Stimulated activated memory B cell treated with anti-CD40 and anti-IgM and Interleukin-4, amounts not matched to agents 10 μg/mL and 1 μg/mL and 100 μg/mL, for 72 hours (primary cell): ENCODE results near the gene CDKN2D.
"Not testable (repeated sequence)": the region's sequence is repeated elsewhere in the genome, so short reads cannot be mapped to it uniquely, and the experiment has no call there.

Experiments used
- ATAC-seq: fragments of 150-1000 bp; cut with Tn5 transposase; 2 replicates; pipeline ENCODE4 v1.10.0; 2021
- H3K27ac Mint-ChIP-seq: one replicate; pipeline ENCODE4 v1.8.0; 2022; ENCODE audit warnings: mild to moderate bottlenecking, mixed read lengths
- H3K27me3 Mint-ChIP-seq: one replicate; pipeline ENCODE4 v1.8.0; 2022; ENCODE audit warnings: mixed read lengths
- H3K36me3 Mint-ChIP-seq: one replicate; pipeline ENCODE4 v1.8.0; 2022; ENCODE audit warnings: mixed read lengths
- H3K4me1 Mint-ChIP-seq: one replicate; pipeline ENCODE4 v1.8.0; 2022; ENCODE audit warnings: mixed read lengths
- H3K4me3 Mint-ChIP-seq: one replicate; pipeline ENCODE4 v1.8.0; 2022; ENCODE audit warnings: mild to moderate bottlenecking, moderate library complexity, mixed read lengths
- H3K9me3 Mint-ChIP-seq: one replicate; pipeline ENCODE4 v1.8.0; 2022; ENCODE audit warnings: mixed read lengths

Gene CDKN2D

DNA sequence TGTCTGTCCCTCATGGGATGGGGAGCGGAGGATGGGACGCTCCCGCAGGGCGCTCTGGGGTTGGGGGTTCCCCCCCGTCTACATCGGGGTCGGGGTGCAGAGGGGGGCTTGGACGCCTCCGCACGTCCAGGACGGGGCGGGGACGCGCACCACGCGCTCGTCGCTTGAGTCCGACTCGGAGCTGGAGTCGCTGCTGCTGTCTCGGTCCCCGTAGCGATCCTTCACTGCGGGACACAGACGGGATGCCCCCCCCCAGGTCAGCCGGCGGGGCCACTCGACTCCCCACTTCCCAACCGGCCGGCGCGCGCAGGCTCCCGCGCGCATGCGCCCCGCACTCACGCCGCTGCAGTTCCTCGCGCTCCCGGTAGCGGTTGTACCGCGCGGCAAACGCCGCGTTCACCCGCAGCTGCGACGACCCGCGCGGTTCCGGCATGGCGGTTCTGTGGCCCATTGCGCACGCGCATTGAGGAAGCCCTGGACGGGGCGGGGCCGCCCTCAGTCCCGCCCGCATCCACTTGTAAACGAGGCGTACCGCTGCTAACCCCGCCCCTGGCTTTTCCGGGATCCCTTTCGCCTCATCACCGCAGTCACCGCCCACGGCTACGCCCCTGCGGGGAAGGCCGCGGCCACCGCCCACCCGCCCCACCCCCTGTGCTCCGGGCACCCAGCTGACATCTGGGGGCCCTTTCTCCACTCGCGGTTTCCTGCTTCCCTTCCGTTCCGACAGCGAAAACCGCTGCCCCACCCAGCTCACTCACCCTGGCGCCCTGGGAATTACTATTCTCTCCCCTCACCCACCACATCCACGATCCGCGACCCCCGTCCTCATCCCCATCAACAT, 3.0 kb downstream of the CDKN2D start, which contains the start of gene KRI1:
TSS of gene KRI1 (minus strand) at position 444 of the 841 bp plus-strand sequence. CDS start at position 433, 11 bp downstream.
- peak within 1 kb of the TSS; percentile 82 for H3K4me3 Mint-ChIP-seq
- ATAC-seq = peak; percentile 80
- H3K36me3 Mint-ChIP-seq = peaks cover 11% of the 10 kb centered on the region
- H3K27ac Mint-ChIP-seq = peak within 1 kb of the TSS; percentile 86
- no peaks in the 10 kb centered on the region for H3K9me3 Mint-ChIP-seq
- peaks cover 49% of the 10 kb centered on the region for H3K4me1 Mint-ChIP-seq
- no peaks in the 10 kb centered on the region for H3K27me3 Mint-ChIP-seq

DNA sequence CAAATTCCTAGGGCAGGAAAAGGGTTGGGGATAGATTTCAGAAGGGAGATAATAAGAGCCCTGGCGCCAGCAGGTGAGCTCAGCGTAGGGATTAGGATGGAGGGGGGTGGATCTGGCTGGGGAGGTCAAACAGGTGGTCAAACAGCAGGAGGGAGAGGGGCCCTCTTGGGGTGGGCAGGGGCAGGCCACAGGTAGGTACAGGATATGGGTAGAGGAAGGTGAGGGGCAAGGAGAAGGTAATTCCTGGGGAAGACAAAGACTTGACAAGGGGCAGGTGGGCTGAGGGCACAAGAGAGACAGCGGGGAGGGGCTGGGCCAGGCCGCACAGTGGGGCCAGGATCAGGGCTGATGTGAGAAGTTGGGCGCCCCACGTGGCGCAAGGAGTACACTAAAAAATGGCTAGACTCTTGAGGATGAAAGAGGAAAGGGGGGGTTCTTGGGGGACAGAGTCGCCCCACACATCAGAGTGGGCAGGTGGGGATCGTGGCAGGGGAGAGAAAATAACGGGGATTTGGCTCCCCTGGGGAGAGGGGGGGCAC, 3.7 kb downstream of the CDKN2D start:
- H3K9me3 Mint-ChIP-seq = no peaks in the 10 kb centered on the region
- H3K36me3 Mint-ChIP-seq = peaks cover 17% of the 10 kb centered on the region
- H3K4me1 Mint-ChIP-seq = peaks cover 44% of the 10 kb centered on the region
- H3K27ac Mint-ChIP-seq = peak overlapping the region; percentile 86
- H3K27me3 Mint-ChIP-seq = no peaks in the 10 kb centered on the region
- peak overlapping the region; percentile 82 for H3K4me3 Mint-ChIP-seq
- peak; percentile 17 for ATAC-seq

DNA sequence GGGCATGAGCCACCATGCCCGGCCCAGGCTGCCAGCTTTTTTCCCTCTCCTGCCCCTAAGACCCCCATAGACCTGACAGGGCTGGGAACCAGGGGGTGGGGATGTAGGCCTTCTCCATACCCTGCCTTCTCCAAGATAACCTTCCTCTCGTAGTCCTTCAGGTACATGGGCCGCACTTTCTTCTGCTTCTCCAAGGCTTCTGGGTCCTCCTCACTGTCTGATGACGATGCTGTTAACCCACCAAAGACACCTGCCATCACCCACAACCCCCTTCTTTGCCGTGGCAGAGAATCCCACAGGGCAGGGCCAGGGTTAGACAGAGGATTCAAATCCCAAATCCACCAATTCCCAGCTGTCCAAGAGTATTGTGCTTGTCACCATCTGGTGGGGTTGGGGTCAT, 6.2 kb downstream of the CDKN2D start:
- Mint-ChIP-seq H3K9me3 (no peaks in the 10 kb centered on the region), H3K27ac (no peak overlapping the region), H3K27me3 (no peaks in the 10 kb centered on the region), H3K4me3 (no peak overlapping the region), H3K36me3 (peaks cover 35% of the 10 kb centered on the region), H3K4me1 (peaks cover 42% of the 10 kb centered on the region)
- ATAC-seq = no peak

DNA sequence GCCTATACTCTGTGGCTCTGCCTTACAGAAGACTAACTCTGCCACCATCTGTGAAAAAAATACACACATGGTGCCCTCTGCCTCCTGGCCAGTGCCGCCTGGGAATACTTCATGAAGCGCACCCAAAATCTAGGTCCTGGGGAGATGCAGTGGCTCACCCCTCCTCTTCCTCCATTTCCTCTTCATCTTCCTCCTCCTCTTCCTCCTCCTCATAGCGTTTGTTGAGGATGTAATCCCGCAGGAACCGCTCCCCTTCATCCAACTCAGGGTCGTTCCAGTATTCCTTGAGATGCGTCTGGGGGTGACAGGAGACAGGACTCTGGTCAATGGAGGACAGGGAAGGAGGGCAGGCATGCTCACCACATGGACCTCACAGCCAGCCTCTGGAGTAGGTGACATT, 8.6 kb downstream of the CDKN2D start:
- Mint-ChIP-seq H3K4me3 (no peak overlapping the region), H3K4me1 (peaks cover 30% of the 10 kb centered on the region), H3K9me3 (no peaks in the 10 kb centered on the region), H3K27ac (no peak overlapping the region), H3K36me3 (peaks cover 35% of the 10 kb centered on the region), H3K27me3 (no peaks in the 10 kb centered on the region)
- no peak for ATAC-seq

DNA sequence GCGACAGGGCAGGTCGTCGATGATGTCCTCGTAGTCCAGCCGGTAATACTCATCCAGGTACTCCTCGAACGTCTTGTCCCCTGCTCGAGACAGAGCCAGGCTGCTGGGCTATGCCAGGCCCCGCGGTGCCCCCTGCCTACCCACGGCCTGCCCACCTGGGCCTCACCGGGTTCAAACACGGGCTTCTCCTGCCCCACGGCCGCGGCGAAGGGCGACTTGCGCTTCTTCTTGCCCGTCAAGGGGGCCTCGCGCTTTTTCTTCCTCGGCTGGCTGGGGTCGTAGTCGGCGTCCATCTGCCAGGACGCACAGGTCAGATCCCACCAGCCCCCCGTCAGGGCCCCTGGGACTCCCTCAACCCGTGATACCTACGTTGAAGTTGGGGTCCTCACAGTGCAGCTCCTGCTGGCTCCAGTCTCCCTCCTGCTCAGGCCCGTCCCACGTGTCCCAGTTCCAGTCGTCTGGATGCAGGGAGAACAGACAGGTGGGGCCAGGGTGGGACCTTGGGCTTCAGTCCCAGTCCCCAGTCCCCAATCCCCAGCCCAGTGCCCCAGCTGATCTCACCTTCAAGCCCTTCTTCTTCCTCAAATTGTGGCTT, 11.1 kb downstream of the CDKN2D start:
- Mint-ChIP-seq H3K36me3 (peaks cover 51% of the 10 kb centered on the region), H3K4me1 (peaks cover 47% of the 10 kb centered on the region), H3K4me3 (no peak overlapping the region), H3K27ac (no peak overlapping the region), H3K27me3 (no peaks in the 10 kb centered on the region), H3K9me3 (no peaks in the 10 kb centered on the region)
- ATAC-seq = no peak

DNA sequence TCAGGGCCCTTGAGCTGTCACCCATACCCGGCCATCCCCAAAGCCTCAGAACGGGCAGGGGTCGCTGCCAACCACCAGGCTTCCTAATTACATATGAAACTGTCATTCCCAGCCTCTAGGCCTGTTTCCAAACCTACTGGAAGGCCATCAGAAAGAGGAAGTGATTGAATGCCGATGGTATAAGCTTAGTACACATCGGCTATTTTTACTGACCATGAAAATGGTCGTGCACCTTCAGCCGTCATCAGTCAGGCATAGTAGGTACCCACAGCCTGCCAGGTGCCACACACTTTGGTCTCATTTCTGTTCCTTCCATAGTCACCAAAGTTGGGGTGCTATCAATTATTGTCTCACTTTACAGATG, 13.2 kb downstream of the CDKN2D start:
- H3K27ac Mint-ChIP-seq = peak overlapping the region; percentile 67
- H3K9me3 Mint-ChIP-seq = no peaks in the 10 kb centered on the region
- no peaks in the 10 kb centered on the region for H3K27me3 Mint-ChIP-seq
- no peak overlapping the region for H3K4me3 Mint-ChIP-seq
- H3K4me1 Mint-ChIP-seq = peaks cover 51% of the 10 kb centered on the region
- no peak for ATAC-seq
- peaks cover 51% of the 10 kb centered on the region for H3K36me3 Mint-ChIP-seq

DNA sequence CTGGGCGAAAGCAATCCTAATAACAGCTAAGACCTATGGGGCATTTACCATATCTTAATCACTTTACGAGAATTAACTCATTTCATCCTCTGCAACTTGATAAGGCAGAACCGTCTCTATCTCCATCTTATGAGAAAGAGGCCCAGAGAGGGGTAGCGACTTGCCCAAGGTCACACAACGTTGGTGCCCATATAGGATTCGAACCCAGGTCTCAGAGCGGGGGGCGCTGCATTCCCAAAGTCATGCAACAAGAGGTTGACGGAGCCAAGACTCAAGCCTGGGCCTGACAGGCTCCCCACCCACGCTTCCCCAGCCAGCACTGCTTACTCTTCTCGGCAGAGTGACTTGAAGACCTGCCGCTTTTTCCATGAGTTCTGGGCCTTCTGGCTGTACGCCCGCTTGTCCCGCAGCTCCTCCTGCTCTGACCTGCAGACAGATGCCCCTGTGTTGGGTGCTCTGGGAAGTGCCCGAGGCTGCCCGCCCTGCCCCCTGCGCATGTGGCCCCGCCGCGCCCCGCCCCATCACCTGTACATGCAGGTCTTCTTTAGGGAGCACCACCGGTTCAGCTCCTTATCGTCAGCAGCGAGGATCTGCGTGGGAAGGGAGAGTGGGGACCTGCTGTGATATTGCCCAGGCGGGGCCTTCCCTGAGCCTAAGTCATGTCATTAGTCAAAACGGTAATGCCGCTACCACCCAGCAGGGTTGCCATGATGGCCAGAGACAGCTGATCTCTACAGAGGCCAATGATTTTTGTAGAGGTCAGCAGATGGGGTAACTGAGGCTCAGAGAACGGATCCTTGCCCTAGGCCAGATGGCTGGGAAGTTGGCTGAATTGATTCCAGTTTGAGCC, 13.8 kb downstream of the CDKN2D start:
- H3K27ac Mint-ChIP-seq = peak overlapping the region; percentile 93
- H3K36me3 Mint-ChIP-seq = peaks cover 51% of the 10 kb centered on the region
- H3K4me1 Mint-ChIP-seq = peaks cover 57% of the 10 kb centered on the region
- H3K27me3 Mint-ChIP-seq = no peaks in the 10 kb centered on the region
- no peak for ATAC-seq
- H3K9me3 Mint-ChIP-seq = no peaks in the 10 kb centered on the region
- no peak overlapping the region for H3K4me3 Mint-ChIP-seq

DNA sequence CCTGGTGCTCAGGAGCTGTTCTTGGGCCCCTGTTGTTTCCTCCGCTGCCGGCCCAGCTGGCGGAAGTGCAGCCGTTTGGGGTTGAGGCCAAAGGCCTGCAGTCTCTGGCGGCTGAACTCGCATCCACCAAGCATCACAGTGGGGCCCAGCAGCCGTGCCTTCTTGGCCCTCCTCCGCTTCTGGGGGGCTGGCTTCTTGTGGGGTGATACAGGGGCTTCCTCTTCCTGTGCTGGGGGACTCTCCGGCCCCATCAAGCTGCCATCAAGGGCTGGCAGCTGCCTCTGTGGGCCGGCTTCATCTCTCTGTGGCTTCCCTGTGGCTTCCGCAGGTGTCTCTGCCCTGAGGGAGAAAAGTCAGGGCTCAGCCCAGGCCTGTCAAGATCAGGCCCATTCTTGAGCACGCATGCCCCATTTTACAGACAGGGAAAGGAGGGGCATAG, 14.8 kb downstream of the CDKN2D start:
- H3K9me3 Mint-ChIP-seq = no peaks in the 10 kb centered on the region
- H3K27ac Mint-ChIP-seq = peak overlapping the region; percentile 93
- peaks cover 51% of the 10 kb centered on the region for H3K4me1 Mint-ChIP-seq
- ATAC-seq = peak; percentile 95
- peak overlapping the region; percentile 39 for H3K4me3 Mint-ChIP-seq
- H3K36me3 Mint-ChIP-seq = peaks cover 47% of the 10 kb centered on the region
- no peaks in the 10 kb centered on the region for H3K27me3 Mint-ChIP-seq

DNA sequence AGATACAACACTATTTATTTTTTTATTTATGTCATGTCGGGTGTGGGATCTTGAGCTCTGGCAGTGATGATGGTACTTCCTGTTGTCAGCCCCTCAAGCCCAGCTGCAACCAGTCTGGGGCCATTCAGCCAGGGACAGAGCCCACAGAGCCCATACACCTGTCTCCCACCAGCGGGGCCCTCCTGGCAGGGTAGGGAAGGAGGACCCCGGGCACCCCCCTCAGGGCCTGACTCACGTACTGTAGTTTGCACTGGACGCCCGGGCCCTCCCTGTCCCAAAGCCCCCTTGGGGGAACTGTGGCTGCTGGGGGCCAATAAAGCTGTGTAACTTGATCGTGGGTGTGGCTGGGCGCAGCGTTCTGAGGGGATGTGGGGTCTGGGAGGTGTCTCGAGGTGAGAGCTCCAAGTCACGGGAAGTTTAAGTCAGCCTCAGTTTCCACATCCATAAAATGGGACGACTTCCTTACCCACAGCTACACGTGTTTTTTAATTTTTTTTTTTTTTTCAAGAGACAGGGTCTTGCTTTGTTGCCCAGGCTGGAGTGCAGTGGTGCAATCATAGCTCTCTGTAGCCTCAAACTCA, 15.6 kb downstream of the CDKN2D start:
- Mint-ChIP-seq H3K27ac (peak overlapping the region; percentile 93), H3K36me3 (peaks cover 50% of the 10 kb centered on the region), H3K4me1 (peaks cover 48% of the 10 kb centered on the region), H3K9me3 (no peaks in the 10 kb centered on the region), H3K4me3 (no peak overlapping the region), H3K27me3 (no peaks in the 10 kb centered on the region)
- no peak for ATAC-seq

DNA sequence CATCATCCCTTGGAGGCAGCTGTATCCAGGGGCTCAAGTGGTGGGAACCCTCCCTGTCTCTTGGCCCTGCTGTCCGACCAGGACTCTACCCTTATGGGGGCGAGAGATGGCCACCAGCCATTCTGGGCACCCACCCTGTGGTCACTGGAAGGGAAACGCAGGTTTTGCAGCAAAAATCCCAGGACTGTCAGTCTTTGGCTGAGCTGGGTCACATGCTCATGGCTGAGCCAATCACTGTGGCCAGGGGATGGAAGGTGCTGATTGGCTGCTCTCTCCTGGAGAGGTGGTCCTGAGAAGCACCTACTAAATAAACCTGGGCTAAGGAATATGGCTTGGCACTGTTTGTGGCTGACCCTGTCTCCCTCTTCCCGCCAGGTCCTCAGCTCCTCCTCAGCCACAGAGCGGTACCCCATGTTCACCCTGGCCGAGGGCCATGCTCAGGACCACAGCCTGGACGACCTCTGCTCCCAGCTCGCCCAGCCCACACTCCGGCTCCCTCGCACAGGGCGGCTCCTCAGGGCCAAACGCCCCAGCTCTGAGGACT, 16.2 kb downstream of the CDKN2D start:
- Mint-ChIP-seq H3K9me3 (no peaks in the 10 kb centered on the region), H3K4me3 (no peak overlapping the region), H3K27ac (peak overlapping the region; percentile 93), H3K4me1 (peaks cover 44% of the 10 kb centered on the region), H3K27me3 (no peaks in the 10 kb centered on the region), H3K36me3 (peaks cover 47% of the 10 kb centered on the region)
- no peak for ATAC-seq

DNA sequence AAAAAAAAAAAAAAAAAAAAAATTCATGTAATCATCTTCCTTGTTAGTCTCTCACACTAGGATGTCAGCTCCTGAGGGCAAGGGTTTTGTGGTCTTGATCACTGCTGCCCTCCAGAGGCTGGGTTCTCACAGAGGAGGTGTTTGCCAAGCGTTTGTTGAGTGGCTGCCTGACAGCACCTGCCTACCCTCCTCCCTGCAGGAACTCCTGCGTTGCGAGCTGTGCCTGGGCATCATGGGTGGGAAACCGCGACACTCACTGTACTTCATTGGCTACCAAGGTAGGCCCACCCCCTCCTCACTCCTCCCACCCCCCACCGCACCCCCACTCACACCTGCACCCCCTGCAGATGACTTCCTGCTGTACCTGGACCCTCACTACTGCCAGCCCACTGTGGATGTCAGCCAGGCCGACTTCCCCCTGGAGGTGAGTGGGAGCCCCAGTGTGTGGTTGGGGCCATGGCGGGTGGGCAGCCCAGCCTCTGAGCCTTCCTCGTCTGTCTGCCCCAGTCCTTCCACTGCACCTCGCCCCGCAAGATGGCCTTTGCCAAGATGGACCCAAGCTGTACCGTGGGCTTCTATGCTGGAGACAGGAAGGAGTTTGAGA, 17.0 kb downstream of the CDKN2D start:
- Mint-ChIP-seq H3K27me3 (no peaks in the 10 kb centered on the region), H3K36me3 (peaks cover 47% of the 10 kb centered on the region), H3K4me3 (no peak overlapping the region), H3K27ac (peak overlapping the region; percentile 93), H3K4me1 (peaks cover 44% of the 10 kb centered on the region), H3K9me3 (no peaks in the 10 kb centered on the region)
- ATAC-seq = no peak

DNA sequence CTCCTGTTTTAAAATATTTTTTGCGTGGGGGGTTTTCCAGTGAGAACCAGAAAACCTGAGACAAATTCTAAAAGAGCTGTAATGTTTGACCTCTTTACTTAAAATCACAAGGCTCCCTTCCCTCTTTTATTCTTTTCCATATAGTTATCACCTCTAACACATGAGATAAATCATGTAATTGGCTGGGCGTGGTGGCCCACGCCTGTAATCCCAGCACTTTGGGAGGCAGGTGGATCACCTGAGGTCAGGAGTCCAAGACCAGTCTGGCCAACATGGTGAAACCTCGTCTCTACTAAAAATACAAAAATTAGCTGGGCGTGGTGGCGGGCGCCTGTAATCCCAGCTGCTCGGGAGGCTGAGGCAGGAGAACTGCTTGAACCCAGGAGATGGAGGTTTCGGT, 17.8 kb downstream of the CDKN2D start:
- H3K27me3 Mint-ChIP-seq, ATAC-seq, H3K9me3 Mint-ChIP-seq, H3K27ac Mint-ChIP-seq, H3K4me3 Mint-ChIP-seq: not testable (repeated sequence)
- Mint-ChIP-seq H3K36me3 (peaks cover 47% of the 10 kb centered on the region), H3K4me1 (peaks cover 42% of the 10 kb centered on the region)

DNA sequence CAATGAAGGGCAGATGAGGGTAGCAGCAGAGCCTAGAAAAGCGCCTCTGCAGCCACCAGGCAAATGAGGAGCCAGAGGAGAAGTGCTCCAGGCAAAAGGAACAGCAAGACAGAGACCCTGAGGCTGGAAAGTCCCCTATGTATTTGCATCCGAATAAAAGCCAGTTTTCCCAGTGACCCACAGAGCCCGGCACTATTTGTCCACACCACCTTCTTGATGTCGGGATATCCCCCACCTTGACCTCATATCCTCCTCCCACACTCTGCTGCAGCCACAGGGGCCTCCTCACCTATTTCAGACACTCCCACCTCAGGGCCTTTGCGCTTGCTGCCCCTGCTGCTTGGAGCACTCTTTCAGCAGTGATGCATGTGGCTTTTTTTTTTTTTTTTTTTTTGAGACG, 18.4 kb downstream of the CDKN2D start:
- Mint-ChIP-seq H3K9me3 (no peaks in the 10 kb centered on the region), H3K27me3 (no peaks in the 10 kb centered on the region), H3K36me3 (peaks cover 47% of the 10 kb centered on the region), H3K27ac (peak overlapping the region; percentile 44), H3K4me1 (peaks cover 36% of the 10 kb centered on the region), H3K4me3 (no peak overlapping the region)
- ATAC-seq = no peak

DNA sequence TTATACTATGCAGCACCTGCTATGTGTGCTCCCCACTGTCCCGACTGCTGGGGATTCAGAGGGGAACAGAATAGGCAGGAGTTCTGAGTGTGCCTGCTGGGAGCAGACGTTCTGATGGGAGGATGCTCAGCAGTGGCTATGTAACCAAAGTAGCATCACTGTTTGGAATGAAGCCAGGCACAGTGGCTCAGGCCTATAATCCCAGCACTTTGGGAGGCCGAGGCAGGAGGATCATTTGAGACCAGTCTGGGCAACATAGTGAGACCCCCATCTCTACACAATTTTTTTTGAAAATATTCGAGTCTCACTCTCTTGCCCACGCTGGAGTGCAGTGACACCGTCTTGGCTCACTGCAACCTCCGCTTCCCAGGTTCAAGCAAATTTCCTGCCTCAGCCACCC, 19.0 kb downstream of the CDKN2D start:
- Mint-ChIP-seq H3K27ac (peak overlapping the region; percentile 44), H3K36me3 (peaks cover 47% of the 10 kb centered on the region), H3K4me1 (peaks cover 36% of the 10 kb centered on the region), H3K9me3 (no peaks in the 10 kb centered on the region), H3K4me3 (no peak overlapping the region), H3K27me3 (no peaks in the 10 kb centered on the region)
- no peak for ATAC-seq
